Activated T-helper 2 cell treated with anti-CD3 and anti-CD28 coated beads, Interferon-gamma antibody, Interleukin-2, Interleukin-4, amounts not matched to agents 10 μg/mL and 5 μg/mL and 100 μg/mL, durations not matched to agents 14 hours and 24 hours and 36 hours (primary cell): Measurements from ENCODE around the gene SLCO2B1. TPM values are rescaled to one million over a fixed set of nuclear protein-coding genes. Genes with fewer than 3 reads are reported as not detected.

ENCODE experiments used
- DNase-seq: peaks from one replicate; pipeline ENCODE4 v3.0.0; 2021; ENCODE audit warnings: low spot score
- H3K27ac Mint-ChIP-seq: one replicate; pipeline ENCODE4 v1.8.0; 2021; ENCODE audit warnings: mixed read lengths
- H3K27me3 Mint-ChIP-seq: one replicate; pipeline ENCODE4 v1.8.0; 2021; ENCODE audit warnings: low read depth, mixed read lengths
- H3K36me3 Mint-ChIP-seq: one replicate; pipeline ENCODE4 v1.8.0; 2021; ENCODE audit warnings: low read depth, mixed read lengths
- H3K4me1 Mint-ChIP-seq: one replicate; pipeline ENCODE4 v1.8.0; 2021; ENCODE audit warnings: low read depth, mixed read lengths
- H3K4me3 Mint-ChIP-seq: one replicate; pipeline ENCODE4 v1.8.0; 2021; ENCODE audit warnings: low read depth, mild to moderate bottlenecking, moderate library complexity, mixed read lengths
- H3K9me3 Mint-ChIP-seq: one replicate; pipeline ENCODE4 v1.8.0; 2021; ENCODE audit warnings: mixed read lengths
- intact Hi-C: fragments of 100-400 bp; cut with micrococcal nuclease; formaldehyde crosslinking; loops from one replicate; pipeline ENCODE4 v1.15.1; 2023
- total RNA-seq: library from RNA; stranded (reverse); gene quantifications from 2 replicates; pipeline ENCODE4 v1.2.3, GENCODE V29; 2022

The SLCO2B1 gene
- total RNA-seq, 1 donor from 2014 or later, result not detected

- H3K27me3 Mint-ChIP-seq, result peaks cover 28% of the 10 kb centered on the region
- no peak for DNase-seq
- H3K4me3 Mint-ChIP-seq, result no peak overlapping the region
- intact Hi-C loops, result no loop called here
- no peak overlapping the region for H3K27ac Mint-ChIP-seq
- H3K36me3 Mint-ChIP-seq, result no peaks in the 10 kb centered on the region
- no peaks in the 10 kb centered on the region for H3K4me1 Mint-ChIP-seq
- H3K9me3 Mint-ChIP-seq, result no peaks in the 10 kb centered on the region
These were observed 16.9 kb upstream of the SLCO2B1 start for GRCh38 chr11:75133976-75134375.

DNA sequence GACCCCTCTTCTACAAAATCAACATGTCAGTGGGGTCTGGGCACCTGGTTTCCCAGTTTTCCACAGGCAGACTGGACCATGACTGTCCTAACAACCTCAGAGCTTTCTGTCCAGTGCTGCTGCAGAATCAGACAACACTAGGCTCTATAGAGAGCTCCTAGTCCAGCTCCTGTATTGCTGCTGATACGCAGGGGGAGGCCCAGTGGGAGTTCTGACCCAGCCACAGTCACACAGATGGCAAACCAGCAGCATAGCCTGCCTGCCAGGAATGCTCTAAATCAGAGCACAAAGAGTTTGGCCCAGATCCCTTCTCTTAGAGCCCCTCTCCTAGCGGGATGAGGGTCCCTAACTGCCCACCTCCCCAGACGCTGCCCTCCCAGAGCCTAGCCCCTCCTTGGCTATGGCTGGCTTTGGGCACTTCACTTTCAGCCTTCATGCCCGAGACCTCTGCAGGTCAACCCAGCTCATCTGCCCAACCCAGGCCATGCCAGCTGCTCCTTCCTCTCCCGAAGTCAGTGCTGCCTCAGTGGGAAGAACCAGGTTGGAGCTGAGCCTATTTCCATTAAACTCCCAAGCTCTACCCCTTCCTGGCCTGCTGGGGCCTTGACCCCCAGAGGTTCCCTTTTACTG lies 15.8 kb upstream of the SLCO2B1 start:
- no peak overlapping the region for H3K27ac Mint-ChIP-seq
- no peaks in the 10 kb centered on the region for H3K4me1 Mint-ChIP-seq
- no peak overlapping the region for H3K4me3 Mint-ChIP-seq
- H3K36me3 Mint-ChIP-seq, result no peaks in the 10 kb centered on the region
- DNase-seq, result no peak
- H3K27me3 Mint-ChIP-seq, result peaks cover 24% of the 10 kb centered on the region
- intact Hi-C loops, result no loop called here
- H3K9me3 Mint-ChIP-seq, result no peaks in the 10 kb centered on the region

DNA sequence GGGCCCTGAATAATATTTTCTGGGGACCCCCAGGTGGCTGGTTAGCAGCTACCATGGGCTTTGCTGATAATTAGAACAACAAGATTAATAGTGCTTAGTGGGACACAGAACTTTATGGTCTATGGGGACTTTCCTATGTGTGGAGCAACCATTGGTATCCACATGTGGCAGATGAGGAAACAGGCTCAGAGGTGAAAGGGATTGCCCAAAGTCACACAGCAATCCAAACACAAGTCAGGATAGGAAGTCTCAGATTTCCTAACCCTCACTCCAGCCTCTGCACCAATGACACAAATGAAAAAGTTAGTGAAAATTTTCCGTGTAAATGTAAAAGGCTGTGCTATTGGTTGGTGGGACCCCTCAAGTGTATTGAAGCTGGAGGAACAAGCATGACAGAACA lies 15.3 kb upstream of the SLCO2B1 start:
- Mint-ChIP-seq H3K27me3 (peaks cover 24% of the 10 kb centered on the region), H3K36me3 (no peaks in the 10 kb centered on the region), H3K4me3 (no peak overlapping the region), H3K27ac (no peak overlapping the region), H3K9me3 (no peaks in the 10 kb centered on the region), H3K4me1 (no peaks in the 10 kb centered on the region)
- intact Hi-C loops, result no loop called here
- no peak for DNase-seq

- H3K27me3 Mint-ChIP-seq, result peaks cover 18% of the 10 kb centered on the region
- intact Hi-C loops, result loop anchor here (1.0 to 10.0 kb wide), 2 partner anchors 65 to 394 kb away; no protein-coding TSS in a partner anchor
- DNase-seq, result peak; percentile 62
- H3K4me3 Mint-ChIP-seq, result no peak overlapping the region
- H3K36me3 Mint-ChIP-seq, result no peaks in the 10 kb centered on the region
- no peaks in the 10 kb centered on the region for H3K9me3 Mint-ChIP-seq
- no peak overlapping the region for H3K27ac Mint-ChIP-seq
- H3K4me1 Mint-ChIP-seq, result peaks cover 26% of the 10 kb centered on the region
These were observed 10.4 kb upstream of the SLCO2B1 start for GRCh38 chr11:75140269-75141138.

DNA sequence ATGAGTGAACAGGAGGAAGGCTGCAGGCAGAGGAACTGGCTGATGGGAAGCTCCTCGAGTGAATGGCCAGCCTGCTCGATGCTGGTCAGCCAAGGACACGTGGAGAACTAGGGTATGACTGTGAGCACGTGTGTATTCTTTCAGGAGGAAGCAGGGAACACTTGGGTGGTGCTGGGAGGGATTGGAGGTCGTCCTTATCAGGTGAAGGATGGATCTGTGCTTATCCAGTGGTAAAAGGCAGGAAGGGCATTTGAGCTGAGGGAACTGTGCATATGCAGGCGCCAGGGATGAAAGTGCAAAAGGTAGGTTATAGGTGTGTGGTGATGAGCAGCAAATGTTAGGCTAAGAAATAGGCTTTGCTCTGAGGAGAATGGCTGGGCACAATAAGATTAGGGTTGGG lies 9.7 kb upstream of the SLCO2B1 start:
- H3K4me1 Mint-ChIP-seq, result peaks cover 27% of the 10 kb centered on the region
- H3K4me3 Mint-ChIP-seq, result no peak overlapping the region
- no peaks in the 10 kb centered on the region for H3K9me3 Mint-ChIP-seq
- no peak for DNase-seq
- peaks cover 17% of the 10 kb centered on the region for H3K27me3 Mint-ChIP-seq
- intact Hi-C loops, result loop anchor here (10.0 kb wide), 1 partner anchor 394 kb away; no protein-coding TSS in a partner anchor
- no peaks in the 10 kb centered on the region for H3K36me3 Mint-ChIP-seq
- H3K27ac Mint-ChIP-seq, result no peak overlapping the region

GRCh38 chr11:75142714-75143419 lies 8.0 kb upstream of the SLCO2B1 start:
- Mint-ChIP-seq H3K4me1 (peaks cover 27% of the 10 kb centered on the region), H3K4me3 (peak overlapping the region; percentile 39)

DNA sequence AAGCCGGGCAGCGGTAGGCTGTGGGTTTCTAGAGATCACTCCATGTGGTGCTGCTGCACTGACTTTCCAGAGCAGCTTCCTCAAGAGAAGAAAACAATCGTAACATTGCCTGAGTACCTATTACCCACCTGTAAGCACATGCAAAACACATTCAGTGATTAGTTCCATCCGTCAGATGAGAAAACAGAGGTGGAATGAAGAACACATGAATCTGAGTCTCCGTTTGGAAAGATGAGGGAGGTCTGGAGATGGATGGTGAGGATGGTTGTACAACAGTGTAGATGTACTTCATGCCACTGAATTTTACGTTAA lies 7.5 kb upstream of the SLCO2B1 start:
- H3K4me3 Mint-ChIP-seq, result peak overlapping the region; percentile 39
- peaks cover 27% of the 10 kb centered on the region for H3K4me1 Mint-ChIP-seq
- no peaks in the 10 kb centered on the region for H3K36me3 Mint-ChIP-seq
- no peak for DNase-seq
- intact Hi-C loops, result loop anchor here (1.0 to 10.0 kb wide), 4 partner anchors 105 to 391 kb away; no protein-coding TSS in a partner anchor
- no peaks in the 10 kb centered on the region for H3K9me3 Mint-ChIP-seq
- peaks cover 7% of the 10 kb centered on the region for H3K27me3 Mint-ChIP-seq
- peak overlapping the region; percentile 72 for H3K27ac Mint-ChIP-seq

More at GRCh38 chr11:75142714-75143419, 8.0 kb upstream of the SLCO2B1 start:
- H3K36me3 Mint-ChIP-seq, result no peaks in the 10 kb centered on the region
- peak overlapping the region; percentile 72 for H3K27ac Mint-ChIP-seq
- no peaks in the 10 kb centered on the region for H3K9me3 Mint-ChIP-seq
- peak; percentile 75 for DNase-seq
- intact Hi-C loops, result loop anchor here (1.0 to 10.0 kb wide), 4 partner anchors 105 to 392 kb away; no protein-coding TSS in a partner anchor
- H3K27me3 Mint-ChIP-seq, result peaks cover 12% of the 10 kb centered on the region

GRCh38 chr11:75144716-75145014 lies 6.2 kb upstream of the SLCO2B1 start:
- Mint-ChIP-seq H3K9me3 (no peaks in the 10 kb centered on the region), H3K36me3 (no peaks in the 10 kb centered on the region), H3K27ac (no peak overlapping the region), H3K4me1 (peaks cover 27% of the 10 kb centered on the region), H3K4me3 (no peak overlapping the region), H3K27me3 (peaks cover 7% of the 10 kb centered on the region)
- DNase-seq, result no peak
- intact Hi-C loops, result loop anchor here (1.0 to 10.0 kb wide), 3 partner anchors 61 to 390 kb away; no protein-coding TSS in a partner anchor

GRCh38 chr11:75145196-75145971 lies 5.5 kb upstream of the SLCO2B1 start:
- H3K27me3 Mint-ChIP-seq, result peaks cover 7% of the 10 kb centered on the region
- H3K4me3 Mint-ChIP-seq, result no peak overlapping the region
- no peaks in the 10 kb centered on the region for H3K9me3 Mint-ChIP-seq
- DNase-seq, result no peak
- H3K27ac Mint-ChIP-seq, result no peak overlapping the region
- intact Hi-C loops, result loop anchor here (10.0 kb wide), 1 partner anchor 389 kb away; no protein-coding TSS in a partner anchor
- no peaks in the 10 kb centered on the region for H3K36me3 Mint-ChIP-seq
- H3K4me1 Mint-ChIP-seq, result peaks cover 27% of the 10 kb centered on the region

GRCh38 chr11:75145972-75146519 lies 4.9 kb upstream of the SLCO2B1 start:
- no peaks in the 10 kb centered on the region for H3K9me3 Mint-ChIP-seq
- H3K4me1 Mint-ChIP-seq, result peaks cover 28% of the 10 kb centered on the region
- intact Hi-C loops, result loop anchor here (10.0 kb wide), 1 partner anchor 389 kb away; no protein-coding TSS in a partner anchor
- no peak overlapping the region for H3K27ac Mint-ChIP-seq
- peaks cover 12% of the 10 kb centered on the region for H3K27me3 Mint-ChIP-seq
- no peaks in the 10 kb centered on the region for H3K36me3 Mint-ChIP-seq
- H3K4me3 Mint-ChIP-seq, result no peak overlapping the region
- no peak for DNase-seq

- Mint-ChIP-seq H3K4me3 (no peak overlapping the region), H3K9me3 (no peaks in the 10 kb centered on the region), H3K27ac (no peak overlapping the region), H3K27me3 (peaks cover 18% of the 10 kb centered on the region), H3K36me3 (no peaks in the 10 kb centered on the region), H3K4me1 (peaks cover 26% of the 10 kb centered on the region)
- no peak for DNase-seq
- intact Hi-C loops, result loop anchor here (10.0 kb wide), 1 partner anchor 388 kb away; no protein-coding TSS in a partner anchor
These were observed 4.2 kb upstream of the SLCO2B1 start for GRCh38 chr11:75146711-75147110.
